DND-41 (cell line): ENCODE results near the gene SCMH1.

ENCODE experiments used
- ATAC-seq: fragments of 200-7000 bp; cut with Tn5 transposase; 3 replicates; pipeline ENCODE4 v1.9.1; 2021; ENCODE audit warnings: low read depth; ENCODE audit not compliant: insufficient read depth
- DNase-seq: peaks from one replicate; pipeline ENCODE4 v3.0.0-alpha.2; 2020
- H2AFZ ChIP-seq: 2 replicates; pipeline ENCODE4 v1.6.0; 2012; ENCODE audit warnings: low read depth, low read length
- H3K27ac ChIP-seq: 2 replicates; pipeline ENCODE4 v1.5.1; 2012; ENCODE audit warnings: low read length, inconsistent platforms
- H3K27me3 ChIP-seq: fragments of 200-600 bp; sonication (generic); 2 replicates; pipeline ENCODE4 v1.6.0; 2012; ENCODE audit warnings: low read length, mild to moderate bottlenecking, inconsistent platforms; ENCODE audit not compliant: insufficient read depth, poor library complexity
- H3K36me3 ChIP-seq: 2 replicates; pipeline ENCODE4 v1.5.1; 2012; ENCODE audit warnings: low read length, inconsistent platforms; ENCODE audit not compliant: insufficient read depth
- H3K4me1 ChIP-seq: 2 replicates; pipeline ENCODE4 v1.5.1; 2012; ENCODE audit warnings: mild to moderate bottlenecking, low read length; ENCODE audit not compliant: insufficient read depth
- H3K4me2 ChIP-seq: 2 replicates; pipeline ENCODE4 v1.6.0; 2012; ENCODE audit warnings: mild to moderate bottlenecking, moderate library complexity, low read length, inconsistent platforms; ENCODE audit not compliant: insufficient read depth
- H3K4me3 ChIP-seq, 2 experiments: fragments of 200-600 bp in 1 of 2; shearing (Covaris generic) in 1 of 2; 2 replicates each; pipeline ENCODE4 v1.5.1; 2012 to 2016; ENCODE audit warnings: inconsistent platforms in 2 of 2, low read length in 2 of 2, mild to moderate bottlenecking in 2 of 2, low read depth in 1 of 2, moderate library complexity in 1 of 2
- H3K79me2 ChIP-seq: 2 replicates; pipeline ENCODE4 v1.6.0; 2012; ENCODE audit warnings: low read length, inconsistent platforms; ENCODE audit not compliant: insufficient read depth
- H3K9ac ChIP-seq: 2 replicates; pipeline ENCODE4 v1.6.0; 2012; ENCODE audit warnings: low read depth, mild to moderate bottlenecking, inconsistent platforms, low read length, moderate library complexity
- H3K9me3 ChIP-seq: 2 replicates; pipeline ENCODE4 v1.5.1; 2012; ENCODE audit warnings: low read length, moderate library complexity, mild to moderate bottlenecking, inconsistent platforms; ENCODE audit not compliant: insufficient read depth, severe bottlenecking
- H4K20me1 ChIP-seq: 2 replicates; pipeline ENCODE4 v1.6.0; 2012; ENCODE audit warnings: low read length; ENCODE audit not compliant: insufficient read depth
- CTCF ChIP-seq: IDR thresholded peaks from 2 replicates; pipeline ENCODE4 v1.5.1; 2012; ENCODE audit warnings: borderline replicate concordance, low read length, moderate library complexity, mild to moderate bottlenecking; ENCODE audit not compliant: poor library complexity, severe bottlenecking; ENCODE audit errors: extremely low read depth
- EZH2 ChIP-seq: IDR thresholded peaks from 3 replicates; pipeline ENCODE4 v1.6.1; 2012; ENCODE audit warnings: borderline replicate concordance, low read depth, mild to moderate bottlenecking, moderate library complexity, low read length, inconsistent platforms; ENCODE audit not compliant: severe bottlenecking

The SCMH1 gene

DNA sequence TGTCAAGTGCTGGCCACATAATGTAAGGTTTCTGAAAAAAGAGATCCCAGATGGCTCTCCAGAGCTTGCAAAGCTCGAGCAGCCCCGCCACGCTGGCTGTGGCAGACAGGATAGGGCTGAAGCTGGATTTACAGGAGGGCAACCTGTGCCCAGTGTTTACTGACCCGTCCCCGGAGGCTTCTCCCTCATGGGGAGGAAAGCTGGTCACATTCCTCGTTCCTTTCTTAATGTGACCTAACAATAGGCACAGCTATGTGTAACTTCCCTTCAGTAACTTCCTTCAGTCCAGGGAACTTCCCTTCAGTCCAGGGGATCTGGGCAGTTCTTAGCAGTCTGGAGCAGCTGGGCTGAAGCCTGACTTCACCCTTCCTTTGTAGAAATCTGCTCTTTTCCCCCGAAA is 228.3 kb downstream of the SCMH1 start:
- Histone ChIP-seq H3K27me3 (no peaks in the 10 kb centered on the region), H3K4me3 (no peak overlapping the region), H3K9ac (no peak overlapping the region), H3K4me2 (no peak overlapping the region), H4K20me1 (peaks cover 51% of the 10 kb centered on the region), H3K79me2 (no peaks in the 10 kb centered on the region), H3K36me3 (peaks cover 98% of the 10 kb centered on the region), H3K27ac (no peak overlapping the region), H3K9me3 (no peaks in the 10 kb centered on the region), H2AFZ (no peak overlapping the region), H3K4me1 (no peaks in the 10 kb centered on the region)
- ATAC-seq: no peak
- DNase-seq: no peak
- TF ChIP-seq EZH2 (no peak), CTCF (no peak)

GRCh38 chr1:41013024-41013423 is 229.1 kb downstream of the SCMH1 start:
- Histone ChIP-seq H2AFZ (no peak overlapping the region), H4K20me1 (peaks cover 54% of the 10 kb centered on the region), H3K79me2 (no peaks in the 10 kb centered on the region), H3K9ac (no peak overlapping the region), H3K4me1 (no peaks in the 10 kb centered on the region), H3K36me3 (peaks cover 100% of the 10 kb centered on the region), H3K4me2 (no peak overlapping the region), H3K27me3 (no peaks in the 10 kb centered on the region), H3K9me3 (no peaks in the 10 kb centered on the region), H3K27ac (no peak overlapping the region), H3K4me3 (no peak overlapping the region)
- no peak for TF ChIP-seq EZH2
- no peak for TF ChIP-seq CTCF
- DNase-seq (no peak), ATAC-seq (no peak)

- H3K27me3 ChIP-seq: no peaks in the 10 kb centered on the region
- H3K9me3 ChIP-seq: no peaks in the 10 kb centered on the region
- H3K4me2 ChIP-seq: no peak overlapping the region
- no peak overlapping the region for H3K9ac ChIP-seq
- ATAC-seq (no peak), DNase-seq (no peak)
- H3K4me3 ChIP-seq: no peak overlapping the region
- H3K79me2 ChIP-seq: no peaks in the 10 kb centered on the region
- peaks cover 48% of the 10 kb centered on the region for H4K20me1 ChIP-seq
- no peak overlapping the region for H2AFZ ChIP-seq
- H3K4me1 ChIP-seq: no peaks in the 10 kb centered on the region
- no peak overlapping the region for H3K27ac ChIP-seq
- TF ChIP-seq CTCF: no peak
- TF ChIP-seq EZH2: no peak
- H3K36me3 ChIP-seq: peaks cover 100% of the 10 kb centered on the region
Measured at GRCh38 chr1:41010345-41010744, 231.8 kb downstream of the SCMH1 start.

DNA sequence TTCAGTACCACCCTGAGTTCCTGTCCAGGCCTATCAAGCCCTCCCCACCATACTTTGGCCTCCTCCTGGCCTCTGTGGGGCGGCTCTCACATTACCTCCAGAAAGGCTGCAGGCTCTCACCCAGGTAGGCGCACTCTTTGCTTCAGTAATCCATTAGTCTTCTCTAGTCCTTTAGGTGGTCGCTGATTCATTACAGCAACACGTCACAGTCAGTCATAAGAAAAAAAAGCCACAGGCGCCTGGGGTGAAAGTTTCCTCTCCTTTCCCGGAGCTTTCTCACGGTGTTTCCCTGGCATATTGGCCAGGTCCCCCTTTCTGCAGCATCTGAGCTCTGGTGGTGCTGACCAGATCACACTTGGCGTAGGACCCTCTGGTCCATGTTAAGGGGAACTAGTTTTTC is 232.6 kb downstream of the SCMH1 start:
- Histone ChIP-seq H3K27ac (no peak overlapping the region), H3K27me3 (no peaks in the 10 kb centered on the region), H3K4me3 (no peak overlapping the region), H3K79me2 (peaks cover 5% of the 10 kb centered on the region), H3K4me2 (no peak overlapping the region), H3K4me1 (no peaks in the 10 kb centered on the region), H3K9me3 (no peaks in the 10 kb centered on the region), H4K20me1 (peaks cover 45% of the 10 kb centered on the region), H3K36me3 (peaks cover 100% of the 10 kb centered on the region), H2AFZ (no peak overlapping the region), H3K9ac (no peak overlapping the region)
- DNase-seq (no peak), ATAC-seq (no peak)
- TF ChIP-seq CTCF: no peak
- TF ChIP-seq EZH2: no peak
